H9 (cell line): Measurements from ENCODE around the gene PHLPP2. TPM values are rescaled to one million over a fixed set of nuclear protein-coding genes. Genes with fewer than 3 reads are reported as not detected.

ENCODE experiments used
- DNase-seq: peaks from one replicate; pipeline ENCODE4 v3.0.0-alpha.2; 2017
- H2AFZ ChIP-seq: one replicate; pipeline ENCODE4 v1.6.1; 2013; ENCODE audit warnings: mild to moderate bottlenecking, low read length, control low read depth, moderate library complexity
- H2AK5ac ChIP-seq: 2 replicates; pipeline ENCODE4 v1.6.1; 2013; ENCODE audit warnings: low read length, control low read depth, mixed read lengths; ENCODE audit not compliant: insufficient read length
- H2BK120ac ChIP-seq: one replicate; pipeline ENCODE4 v1.6.1; 2013; ENCODE audit warnings: low read depth, mild to moderate bottlenecking, low read length, control low read depth, inconsistent platforms; ENCODE audit not compliant: poor library complexity, severe bottlenecking
- H2BK12ac ChIP-seq: 2 replicates; pipeline ENCODE4 v1.6.1; 2013; ENCODE audit warnings: low read length, control low read depth, mixed read lengths, low read depth; ENCODE audit not compliant: insufficient read length
- H2BK15ac ChIP-seq: 2 replicates; pipeline ENCODE4 v1.6.1; 2013; ENCODE audit warnings: low read depth, low read length, control low read depth
- H2BK20ac ChIP-seq: one replicate; pipeline ENCODE4 v1.6.1; 2013; ENCODE audit warnings: low read depth, mild to moderate bottlenecking, low read length, control low read depth, inconsistent platforms; ENCODE audit not compliant: poor library complexity, severe bottlenecking
- H2BK5ac ChIP-seq: 2 replicates; pipeline ENCODE4 v1.6.1; 2013; ENCODE audit warnings: low read length, control low read depth, mixed read lengths; ENCODE audit not compliant: insufficient read length
- H3K14ac ChIP-seq: 2 replicates; pipeline ENCODE4 v1.6.1; 2013; ENCODE audit warnings: low read length, control low read depth; ENCODE audit not compliant: insufficient read depth
- H3K18ac ChIP-seq: 2 replicates; pipeline ENCODE4 v1.6.1; 2013; ENCODE audit warnings: low read depth, mild to moderate bottlenecking, mixed read lengths, low read length, control low read depth; ENCODE audit not compliant: insufficient read length
- H3K23ac ChIP-seq: 2 replicates; pipeline ENCODE4 v1.6.1; 2013; ENCODE audit warnings: low read length, control low read depth, mixed read lengths, low read depth; ENCODE audit not compliant: insufficient read length
- H3K23me2 ChIP-seq: 2 replicates; pipeline ENCODE4 v1.6.1; 2013; ENCODE audit warnings: low read depth, mild to moderate bottlenecking, mixed read lengths, low read length, control low read depth; ENCODE audit not compliant: insufficient read length, poor library complexity, severe bottlenecking
- H3K27ac ChIP-seq: 2 replicates; pipeline ENCODE4 v1.5.1; 2013; ENCODE audit warnings: low read length, control low read depth, mixed read lengths, low read depth; ENCODE audit not compliant: insufficient read length
- H3K27me3 ChIP-seq: 2 replicates; pipeline ENCODE4 v1.6.1; 2013; ENCODE audit warnings: low read length, control low read depth, inconsistent platforms; ENCODE audit not compliant: insufficient read depth
- H3K4ac ChIP-seq: 2 replicates; pipeline ENCODE4 v1.6.1; 2013; ENCODE audit warnings: low read depth, mild to moderate bottlenecking, control low read depth, inconsistent platforms, low read length, moderate library complexity
- H3K4me1 ChIP-seq: 2 replicates; pipeline ENCODE4 v1.6.1; 2013; ENCODE audit warnings: low read length, control low read depth, inconsistent platforms; ENCODE audit not compliant: insufficient read depth
- H3K4me2 ChIP-seq: 2 replicates; pipeline ENCODE4 v1.6.1; 2013; ENCODE audit warnings: low read length, control low read depth, mixed read lengths; ENCODE audit not compliant: insufficient read length, insufficient read depth
- H3K56ac ChIP-seq: 2 replicates; pipeline ENCODE4 v1.6.1; 2013; ENCODE audit warnings: low read depth, mild to moderate bottlenecking, mixed read lengths, low read length, control low read depth; ENCODE audit not compliant: insufficient read length
- H3K79me1 ChIP-seq: 2 replicates; pipeline ENCODE4 v1.6.1; 2013; ENCODE audit warnings: low read depth, mild to moderate bottlenecking, moderate library complexity, low read length, control low read depth, inconsistent platforms; ENCODE audit not compliant: insufficient read depth, poor library complexity, severe bottlenecking
- H3K79me2 ChIP-seq: 2 replicates; pipeline ENCODE4 v1.6.1; 2013; ENCODE audit warnings: low read length, control low read depth, inconsistent platforms; ENCODE audit not compliant: insufficient read depth
- H3K9ac ChIP-seq: 2 replicates; pipeline ENCODE4 v1.6.1; 2013; ENCODE audit warnings: low read length, control low read depth, mixed read lengths; ENCODE audit not compliant: insufficient read length; ENCODE audit errors: extremely low read depth
- H3K9me3 ChIP-seq: one replicate; pipeline ENCODE4 v1.6.1; 2013; ENCODE audit warnings: low read depth, low read length, inconsistent platforms; ENCODE audit not compliant: control insufficient read depth
- H3T11ph ChIP-seq: one replicate; pipeline ENCODE4 v1.6.1; 2013; ENCODE audit warnings: mild to moderate bottlenecking, low read length, control low read depth, inconsistent platforms
- H4K20me1 ChIP-seq: one replicate; pipeline ENCODE4 v1.6.1; 2013; ENCODE audit not compliant: control insufficient read depth, insufficient read length, insufficient read depth
- H4K5ac ChIP-seq: 2 replicates; pipeline ENCODE4 v1.6.1; 2013; ENCODE audit warnings: low read depth, mild to moderate bottlenecking, mixed read lengths, low read length, control low read depth; ENCODE audit not compliant: insufficient read length
- H4K8ac ChIP-seq: replicated peaks from 2 replicates; pipeline ENCODE4 v1.6.1; 2013; ENCODE audit warnings: low read length, control low read depth, mixed read lengths, low read depth; ENCODE audit not compliant: insufficient read length
- H4K91ac ChIP-seq: 2 replicates; pipeline ENCODE4 v1.6.1; 2013; ENCODE audit warnings: low read depth, mild to moderate bottlenecking, moderate library complexity, mixed read lengths, low read length, control low read depth; ENCODE audit not compliant: insufficient read length
- H3K27ac Mint-ChIP-seq, 3 experiments: 2 replicates in 2 of 3; 3 replicates in 1 of 3; pipeline ENCODE4 v1.8.0; 2020 to 2021; ENCODE audit warnings: mixed read lengths in 3 of 3, mild to moderate bottlenecking in 1 of 3, moderate library complexity in 1 of 3
- H3K27me3 Mint-ChIP-seq: 2 replicates; pipeline ENCODE4 v1.8.0; 2021; ENCODE audit warnings: low read depth, mild to moderate bottlenecking, moderate library complexity, mixed read lengths
- H3K36me3 Mint-ChIP-seq, 3 experiments: 2 replicates in 2 of 3; 3 replicates in 1 of 3; pipeline ENCODE4 v1.8.0; 2020 to 2021; ENCODE audit warnings: low read depth in 3 of 3, mixed read lengths in 3 of 3; ENCODE audit not compliant: insufficient read depth in 1 of 3
- H3K4me1 Mint-ChIP-seq, 2 experiments: 2 replicates each; pipeline ENCODE4 v1.8.0; 2020; ENCODE audit warnings: mixed read lengths in 2 of 2
- H3K4me3 Mint-ChIP-seq, 2 experiments: 2 replicates in 1 of 2; 3 replicates in 1 of 2; pipeline ENCODE4 v1.8.0; 2020 to 2021; ENCODE audit warnings: mild to moderate bottlenecking in 2 of 2, mixed read lengths in 2 of 2, moderate library complexity in 1 of 2
- H3K9me3 Mint-ChIP-seq, 2 experiments: 2 replicates in 1 of 2; 3 replicates in 1 of 2; pipeline ENCODE4 v1.8.0; 2020; ENCODE audit warnings: mild to moderate bottlenecking in 2 of 2, mixed read lengths in 2 of 2, moderate library complexity in 1 of 2
- WGBS: extraction: QIAGEN DNeasy Blood & Tissue Kit; methylation state at CpG from one replicate; pipeline ENCODE4 v1.1.7; 2013; ENCODE audit warnings: missing lambda C conversion rate, low lambda C conversion rate, mixed read lengths; ENCODE audit not compliant: insufficient read length; ENCODE audit errors: extremely low coverage; 5-methylcytosine and 5-hydroxymethylcytosine counted together
- total RNA-seq: library from RNA; stranded (reverse); gene quantifications from 2 replicates; pipeline ENCODE4 v1.2.1, GENCODE V29; 2021
- TF ChIP-seq, protein P1 (sequence below): fragments of 200-600 bp; sonication (generic); conservative IDR thresholded peaks from 3 replicates; pipeline ENCODE4 v1.8.0; 2021; ENCODE audit warnings: antibody characterized with exemption, mild to moderate bottlenecking

PHLPP2 gene
- total RNA-seq, 1 experiment from 2014 or later = 23.2 TPM

GRCh38 chr16:71689901-71690300, 34.6 kb downstream of the PHLPP2 start:
- no peak overlapping the region for H3K14ac ChIP-seq
- no peak overlapping the region for H4K91ac ChIP-seq
- H4K20me1 ChIP-seq = no peaks in the 10 kb centered on the region
- Mint-ChIP-seq H3K4me1 (no peaks in the 10 kb centered on the region), H3K27ac (no peak overlapping the region), H3K27me3 (no peaks in the 10 kb centered on the region), H3K4me3 (no peak overlapping the region), H3K9me3 (no peaks in the 10 kb centered on the region), H3K36me3 (peaks cover 7 to 60% (median 40%) of the 10 kb centered on the region in 3 experiments; a peak in 6 of 7 replicates)
- no peak overlapping the region for H4K5ac ChIP-seq
- no peak overlapping the region for H3K56ac ChIP-seq
- no peak overlapping the region for H2BK15ac ChIP-seq
- no peaks in the 10 kb centered on the region for H3K9me3 ChIP-seq
- H3K23me2 ChIP-seq = no peaks in the 10 kb centered on the region
- H3K23ac ChIP-seq = no peak overlapping the region
- H3K4me2 ChIP-seq = no peak overlapping the region
- no peak overlapping the region for H4K8ac ChIP-seq
- H3K4ac ChIP-seq = no peak overlapping the region
- H3K27me3 ChIP-seq = no peaks in the 10 kb centered on the region
- peaks cover 3% of the 10 kb centered on the region; the same call in 1 of the 2 replicates for H3K79me2 ChIP-seq
- H3K27ac ChIP-seq = no peak overlapping the region
- no peak overlapping the region for H3K9ac ChIP-seq
- no peak overlapping the region for H2BK20ac ChIP-seq
- no peak overlapping the region for H2BK12ac ChIP-seq
- H3T11ph ChIP-seq = no peak overlapping the region
- no peak overlapping the region for H2AFZ ChIP-seq
- H3K4me1 ChIP-seq = no peaks in the 10 kb centered on the region
- H2AK5ac ChIP-seq = no peak overlapping the region
- H2BK5ac ChIP-seq = no peak overlapping the region
- no peaks in the 10 kb centered on the region for H3K79me1 ChIP-seq
- H3K18ac ChIP-seq = no peak overlapping the region
- TF ChIP-seq, protein P1, sequence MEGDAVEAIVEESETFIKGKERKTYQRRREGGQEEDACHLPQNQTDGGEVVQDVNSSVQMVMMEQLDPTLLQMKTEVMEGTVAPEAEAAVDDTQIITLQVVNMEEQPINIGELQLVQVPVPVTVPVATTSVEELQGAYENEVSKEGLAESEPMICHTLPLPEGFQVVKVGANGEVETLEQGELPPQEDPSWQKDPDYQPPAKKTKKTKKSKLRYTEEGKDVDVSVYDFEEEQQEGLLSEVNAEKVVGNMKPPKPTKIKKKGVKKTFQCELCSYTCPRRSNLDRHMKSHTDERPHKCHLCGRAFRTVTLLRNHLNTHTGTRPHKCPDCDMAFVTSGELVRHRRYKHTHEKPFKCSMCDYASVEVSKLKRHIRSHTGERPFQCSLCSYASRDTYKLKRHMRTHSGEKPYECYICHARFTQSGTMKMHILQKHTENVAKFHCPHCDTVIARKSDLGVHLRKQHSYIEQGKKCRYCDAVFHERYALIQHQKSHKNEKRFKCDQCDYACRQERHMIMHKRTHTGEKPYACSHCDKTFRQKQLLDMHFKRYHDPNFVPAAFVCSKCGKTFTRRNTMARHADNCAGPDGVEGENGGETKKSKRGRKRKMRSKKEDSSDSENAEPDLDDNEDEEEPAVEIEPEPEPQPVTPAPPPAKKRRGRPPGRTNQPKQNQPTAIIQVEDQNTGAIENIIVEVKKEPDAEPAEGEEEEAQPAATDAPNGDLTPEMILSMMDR = no peak
- WGBS = no CpG with 5 or more reads among the region's 1 CpG
- no peak overlapping the region for H2BK120ac ChIP-seq
- DNase-seq = no peak
